GM23338 (cell line): ENCODE measurements around the gene AFAP1. TPM values are rescaled to one million over a fixed set of nuclear protein-coding genes. Genes with fewer than 3 reads are reported as not detected.

Experiments used
- ATAC-seq: fragments of 200-7000 bp; cut with Tn5 transposase; 3 replicates; pipeline ENCODE4 v1.9.1; 2020
- DNase-seq: peaks from one replicate; pipeline ENCODE4 v3.0.0-alpha.2; 2015; ENCODE audit warnings: low spot score
- H2AFZ ChIP-seq: fragments of 200-600 bp; sonication (generic); 2 replicates; pipeline ENCODE4 v1.8.0; 2016; ENCODE audit warnings: antibody characterized with exemption, mild to moderate bottlenecking, moderate library complexity
- H3F3A ChIP-seq: fragments of 200-600 bp; sonication (generic); replicated peaks from 2 replicates; pipeline ENCODE4 v1.8.0; 2017; ENCODE audit warnings: antibody characterized with exemption, mixed run types, low read depth
- H3K27ac ChIP-seq: fragments of 200-600 bp; sonication (generic); 2 replicates; pipeline ENCODE4 v1.6.1; 2016; ENCODE audit warnings: low read depth
- H3K27me3 ChIP-seq: fragments of 200-600 bp; sonication (generic); 2 replicates; pipeline ENCODE4 v1.8.0; 2016; ENCODE audit warnings: mild to moderate bottlenecking, mixed run types, moderate library complexity; ENCODE audit not compliant: insufficient read depth
- H3K36me3 ChIP-seq: fragments of 200-600 bp; sonication (generic); 2 replicates; pipeline ENCODE4 v1.8.0; 2016; ENCODE audit warnings: mild to moderate bottlenecking; ENCODE audit not compliant: insufficient read depth
- H3K4me1 ChIP-seq: fragments of 200-600 bp; sonication (generic); 2 replicates; pipeline ENCODE4 v1.8.0; 2016; ENCODE audit warnings: mild to moderate bottlenecking, moderate library complexity; ENCODE audit not compliant: insufficient read depth
- H3K4me2 ChIP-seq: fragments of 200-600 bp; sonication (generic); 2 replicates; pipeline ENCODE4 v1.7.1; 2017; ENCODE audit warnings: mixed run types
- H3K4me3 ChIP-seq: fragments of 200-600 bp; sonication (generic); 2 replicates; pipeline ENCODE4 v1.6.1; 2016; ENCODE audit warnings: mixed run types
- H3K79me2 ChIP-seq: fragments of 200-600 bp; sonication (generic); replicated peaks from 2 replicates; pipeline ENCODE4 v1.8.0; 2017; ENCODE audit warnings: mild to moderate bottlenecking; ENCODE audit not compliant: insufficient read depth
- H3K9me2 ChIP-seq: fragments of 200-600 bp; sonication (generic); 2 replicates; pipeline ENCODE4 v1.8.0; 2017; ENCODE audit not compliant: insufficient read depth
- H4K20me1 ChIP-seq: fragments of 200-600 bp; sonication (generic); replicated peaks from 2 replicates; pipeline ENCODE4 v1.8.0; 2017; ENCODE audit warnings: mild to moderate bottlenecking; ENCODE audit not compliant: insufficient read depth
- H3K27ac Mint-ChIP-seq: 2 replicates; pipeline ENCODE4 v1.8.0; 2020; ENCODE audit warnings: inconsistent platforms, mild to moderate bottlenecking, moderate library complexity, mixed read lengths
- H3K27me3 Mint-ChIP-seq: 3 replicates; pipeline ENCODE4 v1.8.0; 2022; ENCODE audit warnings: low read depth, mild to moderate bottlenecking, moderate library complexity, mixed read lengths, inconsistent platforms; ENCODE audit not compliant: insufficient read depth, poor library complexity
- H3K36me3 Mint-ChIP-seq: 3 replicates; pipeline ENCODE4 v1.8.0; 2021; ENCODE audit warnings: low read depth, mild to moderate bottlenecking, inconsistent platforms, moderate library complexity, mixed read lengths
- H3K4me1 Mint-ChIP-seq: 3 replicates; pipeline ENCODE4 v1.8.0; 2020; ENCODE audit warnings: mild to moderate bottlenecking, inconsistent platforms, mixed read lengths
- H3K4me3 Mint-ChIP-seq: 3 replicates; pipeline ENCODE4 v1.8.0; 2021; ENCODE audit warnings: moderate library complexity, mild to moderate bottlenecking, inconsistent platforms, mixed read lengths
- H3K9me3 Mint-ChIP-seq: 3 replicates; pipeline ENCODE4 v1.8.0; 2020; ENCODE audit warnings: moderate library complexity, mild to moderate bottlenecking, inconsistent platforms, mixed read lengths
- CREB1 ChIP-seq: fragments of 250-450 bp; sonication (Bioruptor Pico); IDR thresholded peaks from 2 replicates; pipeline ENCODE4 v1.5.0; 2020; ENCODE audit warnings: low read depth, mild to moderate bottlenecking, moderate library complexity
- EZH2phosphoT487 ChIP-seq: fragments of 200-600 bp; sonication (generic); IDR thresholded peaks from one replicate; pipeline ENCODE4 v1.8.1; 2018; ENCODE audit warnings: antibody characterized with exemption; ENCODE audit not compliant: unreplicated experiment
- JUNB ChIP-seq: IDR thresholded peaks from one replicate; pipeline ENCODE4 v1.6.1; 2016; ENCODE audit warnings: antibody characterized with exemption; ENCODE audit not compliant: unreplicated experiment
- NANOG ChIP-seq: IDR thresholded peaks from 2 replicates; pipeline ENCODE4 v1.6.1; 2016; ENCODE audit warnings: antibody characterized with exemption, borderline replicate concordance
- POLR2AphosphoS5 ChIP-seq: IDR thresholded peaks from 2 replicates; pipeline ENCODE4 v1.6.1; 2016; ENCODE audit warnings: antibody characterized with exemption, low read depth
- REST ChIP-seq: IDR thresholded peaks from one replicate; pipeline ENCODE4 v1.6.1; 2018; ENCODE audit warnings: antibody characterized with exemption; ENCODE audit not compliant: unreplicated experiment
- STAT1 ChIP-seq: IDR thresholded peaks from one replicate; pipeline ENCODE4 v1.6.1; 2016; ENCODE audit warnings: antibody characterized with exemption; ENCODE audit not compliant: unreplicated experiment
- ZNF114 ChIP-seq: fragments of 250-450 bp; sonication (Bioruptor Pico); IDR thresholded peaks from 2 replicates; pipeline ENCODE4 v1.5.0; 2020; ENCODE audit warnings: mild to moderate bottlenecking, moderate library complexity
- ZNF331 ChIP-seq: fragments of 250-450 bp; sonication (Bioruptor Pico); IDR thresholded peaks from 2 replicates; pipeline ENCODE4 v1.5.0; 2020; ENCODE audit warnings: low read depth, mild to moderate bottlenecking, moderate library complexity
- polyA plus RNA-seq: library from polyadenylated mRNA; unstranded; fragments of >200 nt; fragmentation: Nextera tagmentation; extraction: Ambion mirVana; gene quantifications from 2 replicates; pipeline ENCODE4 v1.2.1, GENCODE V29; 2016
- total RNA-seq: library from RNA; depleted of rRNA; stranded (reverse); fragments of >200 nt; shearing (Covaris generic); gene quantifications from 2 replicates; pipeline ENCODE4 v1.2.3, GENCODE V29; 2014
- TF ChIP-seq, protein P1 (sequence below), 2 experiments: fragments of 200-600 bp in 1 of 2; sonication (generic) in 1 of 2; conservative IDR thresholded peaks; 2 replicates each; pipeline versions ENCODE4 v1.5.1 to v1.6.1; 2016 to 2017; ENCODE audit warnings: antibody characterized with exemption in 2 of 2, low read depth in 2 of 2, mild to moderate bottlenecking in 2 of 2, moderate library complexity in 1 of 2

Gene AFAP1
- total and polyA plus RNA-seq, 2 experiments from 2014 or later = 6.5 to 21.5 TPM

- TF ChIP-seq REST = no peak
- TF ChIP-seq ZNF331 (CRISPR knock-in tag) = no peak
- no peak for TF ChIP-seq ZNF114 (CRISPR knock-in tag)
- no peak for TF ChIP-seq NANOG
- no peak for TF ChIP-seq JUNB
- TF ChIP-seq CREB1 (CRISPR knock-in tag) = no peak
- no peak for TF ChIP-seq STAT1
- TF ChIP-seq, protein P1, sequence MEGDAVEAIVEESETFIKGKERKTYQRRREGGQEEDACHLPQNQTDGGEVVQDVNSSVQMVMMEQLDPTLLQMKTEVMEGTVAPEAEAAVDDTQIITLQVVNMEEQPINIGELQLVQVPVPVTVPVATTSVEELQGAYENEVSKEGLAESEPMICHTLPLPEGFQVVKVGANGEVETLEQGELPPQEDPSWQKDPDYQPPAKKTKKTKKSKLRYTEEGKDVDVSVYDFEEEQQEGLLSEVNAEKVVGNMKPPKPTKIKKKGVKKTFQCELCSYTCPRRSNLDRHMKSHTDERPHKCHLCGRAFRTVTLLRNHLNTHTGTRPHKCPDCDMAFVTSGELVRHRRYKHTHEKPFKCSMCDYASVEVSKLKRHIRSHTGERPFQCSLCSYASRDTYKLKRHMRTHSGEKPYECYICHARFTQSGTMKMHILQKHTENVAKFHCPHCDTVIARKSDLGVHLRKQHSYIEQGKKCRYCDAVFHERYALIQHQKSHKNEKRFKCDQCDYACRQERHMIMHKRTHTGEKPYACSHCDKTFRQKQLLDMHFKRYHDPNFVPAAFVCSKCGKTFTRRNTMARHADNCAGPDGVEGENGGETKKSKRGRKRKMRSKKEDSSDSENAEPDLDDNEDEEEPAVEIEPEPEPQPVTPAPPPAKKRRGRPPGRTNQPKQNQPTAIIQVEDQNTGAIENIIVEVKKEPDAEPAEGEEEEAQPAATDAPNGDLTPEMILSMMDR (conservative IDR thresholded peaks at IDR 0.05; ENCODE audit: low read depth in 2 of 2) = no peak
Observed at GRCh38 chr4:7945709-7946380, 6.2 kb upstream of the AFAP1 start (continued).

- no peak overlapping the region for H3K4me2 ChIP-seq
- H2AFZ ChIP-seq = no peak overlapping the region
- no peak for ATAC-seq
- no peaks in the 10 kb centered on the region for H3K9me3 Mint-ChIP-seq
- H3K4me1 Mint-ChIP-seq = peaks cover 26% of the 10 kb centered on the region
- no peaks in the 10 kb centered on the region for H4K20me1 ChIP-seq
- no peaks in the 10 kb centered on the region for H3K27me3 ChIP-seq
- H3K79me2 ChIP-seq = no peaks in the 10 kb centered on the region
- peaks cover 16% of the 10 kb centered on the region for H3K27me3 Mint-ChIP-seq
- H3K4me1 ChIP-seq = peaks cover 12% of the 10 kb centered on the region
- H3K27ac ChIP-seq = no peak overlapping the region
- H3K4me3 ChIP-seq = no peak overlapping the region
- no peak for DNase-seq
- H3K36me3 Mint-ChIP-seq = no peaks in the 10 kb centered on the region
- H3K9me2 ChIP-seq = no peaks in the 10 kb centered on the region
- no peaks in the 10 kb centered on the region for H3K36me3 ChIP-seq
- no peak overlapping the region for H3K4me3 Mint-ChIP-seq
- H3F3A ChIP-seq = no peaks in the 10 kb centered on the region
- H3K27ac Mint-ChIP-seq = no peak overlapping the region
- TF ChIP-seq, protein P1 (conservative IDR thresholded peaks at IDR 0.05; ENCODE audit: low read depth in 2 of 2) = no peak
- TF ChIP-seq ZNF114 (CRISPR knock-in tag) = no peak
- TF ChIP-seq EZH2phosphoT487 = no peak
- TF ChIP-seq JUNB = no peak
- TF ChIP-seq POLR2AphosphoS5 = no peak
Observed at GRCh38 chr4:7944599-7945220, 5.0 kb upstream of the AFAP1 start.
